ENCODE results near the gene SH3D19.

Gene SH3D19

DNA sequence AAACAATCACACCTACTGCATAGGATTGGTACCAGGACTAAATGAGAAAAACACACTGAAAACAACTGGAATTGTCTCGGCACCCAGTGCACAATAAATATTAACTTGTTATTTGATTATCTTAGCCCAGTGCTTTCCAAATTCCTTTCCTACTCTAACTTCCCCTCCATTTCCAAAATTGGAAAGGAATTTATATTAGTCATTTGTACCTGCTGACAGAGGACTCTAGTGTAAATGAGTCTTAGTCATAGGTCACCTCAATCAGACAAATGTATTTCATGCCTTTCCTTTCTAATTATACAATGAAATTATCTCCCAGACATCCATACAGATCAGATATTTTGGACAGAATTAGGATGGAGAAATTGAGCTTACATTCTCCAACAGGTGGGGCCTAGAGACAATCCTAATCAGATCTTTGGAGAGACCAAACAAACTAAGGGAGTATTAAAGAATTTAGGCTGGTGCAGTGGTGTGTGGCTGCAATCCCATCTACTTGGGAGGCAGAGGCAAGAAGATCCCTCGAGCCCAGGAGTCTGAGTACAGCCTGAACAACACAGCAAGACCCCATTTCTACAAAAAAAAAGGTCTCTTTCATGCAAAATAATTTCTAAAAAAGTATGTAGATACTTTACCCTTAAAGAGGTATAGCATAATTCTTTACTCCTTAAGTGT lies 10.1 kb downstream of the SH3D19 start:
- DNase-seq (ENCODE audit: low read depth) = no peak
- H3K4me3 ChIP-seq (ENCODE audit: low read depth, low read length) = no peak overlapping the region
- TF ChIP-seq, protein P1, sequence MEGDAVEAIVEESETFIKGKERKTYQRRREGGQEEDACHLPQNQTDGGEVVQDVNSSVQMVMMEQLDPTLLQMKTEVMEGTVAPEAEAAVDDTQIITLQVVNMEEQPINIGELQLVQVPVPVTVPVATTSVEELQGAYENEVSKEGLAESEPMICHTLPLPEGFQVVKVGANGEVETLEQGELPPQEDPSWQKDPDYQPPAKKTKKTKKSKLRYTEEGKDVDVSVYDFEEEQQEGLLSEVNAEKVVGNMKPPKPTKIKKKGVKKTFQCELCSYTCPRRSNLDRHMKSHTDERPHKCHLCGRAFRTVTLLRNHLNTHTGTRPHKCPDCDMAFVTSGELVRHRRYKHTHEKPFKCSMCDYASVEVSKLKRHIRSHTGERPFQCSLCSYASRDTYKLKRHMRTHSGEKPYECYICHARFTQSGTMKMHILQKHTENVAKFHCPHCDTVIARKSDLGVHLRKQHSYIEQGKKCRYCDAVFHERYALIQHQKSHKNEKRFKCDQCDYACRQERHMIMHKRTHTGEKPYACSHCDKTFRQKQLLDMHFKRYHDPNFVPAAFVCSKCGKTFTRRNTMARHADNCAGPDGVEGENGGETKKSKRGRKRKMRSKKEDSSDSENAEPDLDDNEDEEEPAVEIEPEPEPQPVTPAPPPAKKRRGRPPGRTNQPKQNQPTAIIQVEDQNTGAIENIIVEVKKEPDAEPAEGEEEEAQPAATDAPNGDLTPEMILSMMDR (IDR thresholded peaks at IDR 0.05; ENCODE audit: low read depth, low read length, missing control alignments) = no peak
- in situ Hi-C loops (cut with HindIII; ENCODE audit: low sequenced_read_pairs) = no loop called here

DNA sequence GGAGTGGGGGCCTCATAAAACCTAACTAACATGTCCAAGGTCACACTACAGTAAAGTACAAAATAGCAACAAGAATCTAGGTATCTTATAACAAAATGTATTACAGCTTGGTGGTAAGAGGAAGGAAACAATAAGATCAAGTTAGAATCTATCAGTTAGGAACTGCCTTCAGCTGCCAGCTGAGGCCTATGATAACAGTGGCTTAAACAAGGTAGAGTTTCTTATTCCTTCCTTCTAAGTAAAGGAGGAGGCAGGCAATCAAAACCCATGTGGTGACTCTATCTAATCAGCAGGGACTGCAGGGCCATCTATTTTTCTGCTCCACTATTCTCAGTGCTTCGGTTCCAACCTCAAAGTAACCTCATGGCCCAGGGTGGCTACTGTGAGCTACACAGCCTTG lies 10.9 kb downstream of the SH3D19 start:
- TF ChIP-seq, protein P1 (IDR thresholded peaks at IDR 0.05; ENCODE audit: low read depth, low read length, missing control alignments) = no peak
- in situ Hi-C loops (cut with HindIII; ENCODE audit: low sequenced_read_pairs) = no loop called here
- H3K4me3 ChIP-seq (ENCODE audit: low read depth, low read length) = no peak overlapping the region
- DNase-seq (ENCODE audit: low read depth) = no peak

DNA sequence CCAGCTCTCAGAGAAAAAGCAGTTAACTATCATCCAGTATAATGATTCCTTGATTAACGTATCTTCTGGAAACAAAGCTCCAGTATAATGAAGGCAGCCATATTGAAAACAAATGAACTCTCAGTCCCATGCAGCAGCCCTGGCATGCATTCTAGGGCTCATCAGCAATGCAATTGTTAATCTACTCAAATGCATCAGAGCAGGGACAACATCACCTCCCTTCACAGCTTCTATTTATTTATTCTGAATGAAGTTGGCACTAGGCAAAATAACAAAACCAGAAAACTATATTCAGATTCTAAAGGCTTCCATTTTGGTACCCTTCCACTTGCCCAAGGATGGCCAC lies 11.4 kb downstream of the SH3D19 start:
- in situ Hi-C loops (cut with HindIII; ENCODE audit: low sequenced_read_pairs) = no loop called here

DNA sequence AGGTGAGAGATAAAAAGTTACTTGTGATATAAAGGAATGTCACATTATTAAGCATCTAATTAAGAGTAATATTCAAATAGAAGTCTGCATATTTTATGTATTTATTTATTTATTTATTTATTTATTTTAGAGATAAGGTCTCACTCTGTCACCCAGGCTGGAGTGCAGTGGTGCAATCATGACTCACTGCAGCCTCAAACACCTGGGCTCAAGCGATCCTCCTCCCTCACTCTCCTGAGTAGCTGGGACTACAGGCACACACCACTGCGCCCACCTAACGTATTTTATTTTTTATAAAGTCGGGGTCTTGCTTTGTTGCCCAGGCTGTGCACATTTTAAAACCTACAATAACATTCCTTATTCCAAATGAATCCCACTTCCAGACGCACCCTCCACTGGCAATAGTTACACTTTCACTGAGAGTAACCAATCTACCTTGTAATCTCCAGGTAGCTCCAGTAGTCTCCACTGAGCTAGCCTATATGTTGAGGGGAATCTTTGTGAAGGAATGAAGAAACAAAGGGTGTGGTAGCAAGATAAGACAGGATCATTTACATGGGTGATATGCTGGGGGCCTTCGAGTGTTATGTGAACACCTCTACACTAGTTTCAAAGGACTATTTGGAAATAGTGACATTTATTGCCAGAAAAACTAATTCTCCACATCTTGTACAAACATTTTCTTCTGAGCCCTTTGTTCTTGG lies 11.9 kb downstream of the SH3D19 start:
- in situ Hi-C loops (cut with HindIII; ENCODE audit: low sequenced_read_pairs) = no loop called here
- TF ChIP-seq, protein P1 (IDR thresholded peaks at IDR 0.05; ENCODE audit: low read depth, low read length, missing control alignments) = no peak
- no peak for DNase-seq (ENCODE audit: low read depth)
- no peak overlapping the region for H3K4me3 ChIP-seq (ENCODE audit: low read depth, low read length)

More for the DNA sequence above, 11.4 kb downstream of the SH3D19 start:
- no peak for DNase-seq (ENCODE audit: low read depth)
- no peak overlapping the region for H3K4me3 ChIP-seq (ENCODE audit: low read depth, low read length)
- TF ChIP-seq, protein P1 (IDR thresholded peaks at IDR 0.05; ENCODE audit: low read depth, low read length, missing control alignments) = no peak

DNA sequence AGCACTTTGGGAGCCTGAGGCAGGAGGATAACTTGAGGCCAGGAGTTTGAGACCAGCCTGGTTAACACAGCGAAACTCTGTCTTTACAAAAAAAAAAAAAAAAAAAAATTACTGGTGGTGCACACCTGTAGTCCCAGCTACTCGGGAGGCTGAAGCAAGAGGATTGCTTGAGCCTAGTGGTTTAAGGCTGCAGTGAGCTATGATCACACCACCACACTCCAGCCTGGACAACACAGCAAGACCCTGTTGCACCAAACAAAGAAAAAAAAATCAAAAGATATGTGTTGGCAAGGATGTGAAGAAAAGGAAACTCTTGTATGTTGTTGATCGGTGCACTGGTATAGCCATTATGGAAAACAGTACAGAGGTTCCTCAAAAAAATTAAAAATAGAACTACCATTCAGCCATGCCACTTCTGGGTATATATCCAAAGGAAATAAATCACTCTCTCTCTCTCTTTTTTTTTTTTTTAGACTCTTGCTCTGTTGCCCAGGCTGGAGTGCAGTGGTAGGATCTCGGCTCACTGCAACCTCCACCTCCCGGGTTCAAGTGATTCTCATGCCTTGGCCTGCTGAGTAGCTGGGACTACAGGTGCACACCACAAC lies 15.2 kb downstream of the SH3D19 start:
- no peak overlapping the region for H3K4me3 ChIP-seq (ENCODE audit: low read depth, low read length)
- in situ Hi-C loops (cut with HindIII; ENCODE audit: low sequenced_read_pairs) = no loop called here
- TF ChIP-seq, protein P1 (IDR thresholded peaks at IDR 0.05; ENCODE audit: low read depth, low read length, missing control alignments) = no peak
- no peak for DNase-seq (ENCODE audit: low read depth)

DNA sequence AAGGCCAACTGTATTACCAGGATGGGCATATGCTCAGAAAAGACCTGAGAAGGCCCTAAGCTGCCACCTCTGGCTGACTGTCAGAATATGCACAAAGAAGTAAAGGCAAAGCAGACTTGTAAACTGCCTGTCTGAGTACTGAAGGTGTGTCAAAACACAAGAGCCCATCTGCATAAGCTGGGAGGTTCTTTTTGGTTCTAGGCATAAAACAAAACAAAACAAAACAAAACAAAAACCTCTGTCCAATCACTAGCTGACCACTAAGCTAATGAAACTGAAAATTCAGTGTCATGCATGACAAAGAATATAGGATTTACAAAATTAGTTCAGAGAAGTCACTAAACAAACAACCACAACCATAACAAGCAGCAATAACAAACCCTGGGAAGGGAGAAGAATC lies 20.6 kb downstream of the SH3D19 start:
- no peak overlapping the region for H3K4me3 ChIP-seq (ENCODE audit: low read depth, low read length)
- TF ChIP-seq, protein P1 (IDR thresholded peaks at IDR 0.05; ENCODE audit: low read depth, low read length, missing control alignments) = no peak
- in situ Hi-C loops (cut with HindIII; ENCODE audit: low sequenced_read_pairs) = no loop called here
- no peak for DNase-seq (ENCODE audit: low read depth)

Data from astrocyte of the cerebellum (primary cell).